ENCODE measurements around the gene ZNF747. TPM values are rescaled to one million over a fixed set of nuclear protein-coding genes. Genes with fewer than 3 reads are reported as not detected.

ZNF747 gene
- total and polyA plus RNA-seq, 10 of the 15 experiments (the other 5 are each of a cell fraction or from before 2014, with no cell fraction given): 1.0 to 13.0 (median 7.2) TPM

GRCh38 chr16:30535777-30536190, 1.1 kb upstream of the ZNF747 start (continued):
- TF ChIP-seq, protein P1, sequence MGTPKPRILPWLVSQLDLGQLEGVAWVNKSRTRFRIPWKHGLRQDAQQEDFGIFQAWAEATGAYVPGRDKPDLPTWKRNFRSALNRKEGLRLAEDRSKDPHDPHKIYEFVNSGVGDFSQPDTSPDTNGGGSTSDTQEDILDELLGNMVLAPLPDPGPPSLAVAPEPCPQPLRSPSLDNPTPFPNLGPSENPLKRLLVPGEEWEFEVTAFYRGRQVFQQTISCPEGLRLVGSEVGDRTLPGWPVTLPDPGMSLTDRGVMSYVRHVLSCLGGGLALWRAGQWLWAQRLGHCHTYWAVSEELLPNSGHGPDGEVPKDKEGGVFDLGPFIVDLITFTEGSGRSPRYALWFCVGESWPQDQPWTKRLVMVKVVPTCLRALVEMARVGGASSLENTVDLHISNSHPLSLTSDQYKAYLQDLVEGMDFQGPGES (IDR thresholded peaks at IDR 0.05): no peak
- TF ChIP-seq MYB (IDR thresholded peaks at IDR 0.05; ENCODE audit: borderline replicate concordance, low read depth, low read length) (no peak), NR2C1 (IDR thresholded peaks at IDR 0.05) (no peak), WRNIP1 (IDR thresholded peaks at IDR 0.05; ENCODE audit: borderline replicate concordance, low read depth, low read length) (no peak), SMAD1 (IDR thresholded peaks at IDR 0.05; ENCODE audit: low read depth, partially characterized antibody) (no peak), BACH1 (IDR thresholded peaks at IDR 0.05; ENCODE audit: borderline replicate concordance) (peak; percentile 26; the same call in 1 of the 2 replicates), USF2 (IDR thresholded peaks at IDR 0.05; ENCODE audit: borderline replicate concordance, low read depth, low read length) (peak; percentile 53; the same call in 1 of the 2 replicates), NFYB (IDR thresholded peaks at IDR 0.05; ENCODE audit: insufficient read depth, low read depth, low read length) (no peak), HDAC2 (IDR thresholded peaks at IDR 0.05) (no peak), ZNF207 (IDR thresholded peaks at IDR 0.05; ENCODE audit: borderline replicate concordance) (no peak), ZNF217 (IDR thresholded peaks at IDR 0.05) (no peak), NFXL1 (IDR thresholded peaks at IDR 0.05; ENCODE audit: borderline replicate concordance) (no peak), MEF2A (IDR thresholded peaks at IDR 0.05; ENCODE audit: insufficient read depth, low read depth, low read length) (no peak), TBL1XR1 (IDR thresholded peaks at IDR 0.05; ENCODE audit: low read depth, low read length) (0 out of 2 replicates have a peak, but pooled peaks have one; percentile 23), GATAD2B (conservative IDR thresholded peaks at IDR 0.05; ENCODE audit: low read depth) (peak; percentile 37; the same call in 1 of the 2 replicates), BCL3 (IDR thresholded peaks at IDR 0.05; ENCODE audit: borderline replicate concordance, insufficient read depth, low read depth, low read length, poor library complexity, severe bottlenecking) (no peak), NBN (IDR thresholded peaks at IDR 0.05) (0 out of 2 replicates have a peak, but pooled peaks have one; percentile 48), BCL11A (IDR thresholded peaks at IDR 0.05; ENCODE audit: low read depth, low read length) (no peak), SREBF1 (IDR thresholded peaks at IDR 0.05; ENCODE audit: low read length) (no peak), YBX1 (IDR thresholded peaks at IDR 0.05) (no peak), ZNF24 (IDR thresholded peaks at IDR 0.05) (0 out of 2 replicates have a peak, but pooled peaks have one; percentile 3), ZNF384 (IDR thresholded peaks at IDR 0.05; ENCODE audit: borderline replicate concordance, low read depth, low read length) (no peak), HDGF (IDR thresholded peaks at IDR 0.05) (no peak), MEF2B (IDR thresholded peaks at IDR 0.05; ENCODE audit: partially characterized antibody, poor library complexity, severe bottlenecking) (peak; percentile 73), TAF1 (IDR thresholded peaks at IDR 0.05; ENCODE audit: borderline replicate concordance, low read depth, low read length) (no peak), EP300 (IDR thresholded peaks at IDR 0.05; ENCODE audit: borderline replicate concordance in 1 of 2, control insufficient read depth in 1 of 2, low read depth in 2 of 2, low read length in 2 of 2) (0 out of 4 replicates have a peak, but pooled peaks of 1 of the 2 experiments have one; percentile 7), CBX5 (IDR thresholded peaks at IDR 0.05; ENCODE audit: low read depth) (no peak), IKZF2 (IDR thresholded peaks at IDR 0.05) (peak; percentile 18 to 40; a peak in 1 of 4 replicates), JUNB (IDR thresholded peaks at IDR 0.05) (no peak)
